ENCODE data around the gene TMEM132C. TPM values are rescaled to one million over a fixed set of nuclear protein-coding genes. Genes with fewer than 3 reads are reported as not detected.

Gene TMEM132C
- total and polyA plus RNA-seq, 2 donors (not counting 1 experiment from before 2014, with no cell fraction given), result not detected

GRCh38 chr12:128415036-128415560 lies 148.1 kb downstream of the TMEM132C start:
- DNase-seq (no peak), ATAC-seq (ENCODE audit: low read depth) (no peak)
- intact Hi-C loops (cut with micrococcal nuclease), result no loop called here
- no peaks in the 10 kb centered on the region for H4K20me1 ChIP-seq (ENCODE audit: control insufficient read depth, insufficient read depth, low read length, poor library complexity, severe bottlenecking)
- H3K4me2 ChIP-seq (replicated peaks; ENCODE audit: low read depth, low read length, poor library complexity, severe bottlenecking), result no peak overlapping the region
- H3K27ac ChIP-seq (ENCODE audit: low read length in 2 of 2), result no peak overlapping the region
- Mint-ChIP-seq H3K27me3 (no peaks in the 10 kb centered on the region), H3K9me3 (ENCODE audit: insufficient read depth) (peaks cover 5% of the 10 kb centered on the region), H3K4me3 (no peak overlapping the region), H3K27ac (no peak overlapping the region), H3K4me1 (no peaks in the 10 kb centered on the region)
- no peaks in the 10 kb centered on the region for H3K27me3 ChIP-seq (replicated peaks in 1 of 4; ENCODE audit: control extremely low read depth in 1 of 4, control insufficient read depth in 3 of 4, insufficient read depth in 4 of 4, low read length in 3 of 4)
- ChIA-PET CTCF (no interaction called here), POLR2A (no interaction called here)
- no peak for TF ChIP-seq EZH2 (IDR thresholded peaks at IDR 0.05; ENCODE audit: borderline replicate concordance, insufficient read depth, low read depth, low read length, poor library complexity, severe bottlenecking)
- no peak for TF ChIP-seq CTCF (IDR thresholded peaks at IDR 0.05)
- no peak overlapping the region for H3K4me3 ChIP-seq (ENCODE audit: control extremely low read depth in 1 of 5, extremely low read depth in 1 of 5, insufficient read depth in 1 of 5, low read depth in 2 of 5, low read length in 4 of 5)
- peaks cover 0 to 8% (median 0%) of the 10 kb centered on the region in 3 donors for H3K9me3 ChIP-seq (ENCODE audit: control extremely low read depth in 1 of 3, control insufficient read depth in 2 of 3, insufficient read depth in 1 of 3, low read length in 2 of 3)
- no peaks in the 10 kb centered on the region for H3K36me3 ChIP-seq (replicated peaks in 1 of 2; ENCODE audit: control extremely low read depth in 1 of 2, control insufficient read depth in 1 of 2, extremely low read depth in 1 of 2, insufficient read depth in 2 of 2, low read length in 1 of 2)
- H3K4me1 ChIP-seq (ENCODE audit: control insufficient read depth in 2 of 2, insufficient read depth in 2 of 2, low read length in 2 of 2), result no peaks in the 10 kb centered on the region
- 89% methylated on average over 27 of the region's 27 CpGs for WGBS (ENCODE audit: insufficient coverage)
- no peak overlapping the region for H3K9ac ChIP-seq (ENCODE audit: low read length)
- H3K79me2 ChIP-seq (ENCODE audit: control insufficient read depth, insufficient read depth, low read length), result no peaks in the 10 kb centered on the region
- no peak overlapping the region for H2AFZ ChIP-seq (ENCODE audit: insufficient read depth, low read depth, low read length, poor library complexity, severe bottlenecking)

GRCh38 chr12:128418944-128419343 lies 152.0 kb downstream of the TMEM132C start:
- H3K4me3 ChIP-seq (ENCODE audit: control extremely low read depth in 1 of 5, extremely low read depth in 1 of 5, insufficient read depth in 1 of 5, low read depth in 2 of 5, low read length in 4 of 5), result no peak overlapping the region
- 53% methylated on average over 3 of the region's 5 CpGs for WGBS (ENCODE audit: insufficient coverage)
- no peaks in the 10 kb centered on the region for H3K4me1 ChIP-seq (ENCODE audit: control insufficient read depth in 2 of 2, insufficient read depth in 2 of 2, low read length in 2 of 2)
- no peaks in the 10 kb centered on the region for H3K79me2 ChIP-seq (ENCODE audit: control insufficient read depth, insufficient read depth, low read length)
- H3K4me2 ChIP-seq (replicated peaks; ENCODE audit: low read depth, low read length, poor library complexity, severe bottlenecking), result no peak overlapping the region
- no peaks in the 10 kb centered on the region for H3K27me3 ChIP-seq (replicated peaks in 1 of 4; ENCODE audit: control extremely low read depth in 1 of 4, control insufficient read depth in 3 of 4, insufficient read depth in 4 of 4, low read length in 3 of 4)
- POLR2A ChIA-PET, result no interaction called here
- H3K27ac Mint-ChIP-seq, result no peak overlapping the region
- H3K27ac ChIP-seq (ENCODE audit: low read length in 2 of 2), result no peak overlapping the region
- no peaks in the 10 kb centered on the region for H3K4me1 Mint-ChIP-seq
- no peaks in the 10 kb centered on the region for H4K20me1 ChIP-seq (ENCODE audit: control insufficient read depth, insufficient read depth, low read length, poor library complexity, severe bottlenecking)
- H3K9ac ChIP-seq (ENCODE audit: low read length), result no peak overlapping the region
- CTCF ChIA-PET, result no interaction called here
- TF ChIP-seq EZH2 (IDR thresholded peaks at IDR 0.05; ENCODE audit: borderline replicate concordance, insufficient read depth, low read depth, low read length, poor library complexity, severe bottlenecking) (no peak), CTCF (IDR thresholded peaks at IDR 0.05) (no peak)
- peaks cover 3% of the 10 kb centered on the region for H3K9me3 Mint-ChIP-seq (ENCODE audit: insufficient read depth)
- intact Hi-C loops (cut with micrococcal nuclease), result no loop called here
- no peaks in the 10 kb centered on the region for H3K27me3 Mint-ChIP-seq
- no peaks in the 10 kb centered on the region for H3K36me3 ChIP-seq (replicated peaks in 1 of 2; ENCODE audit: control extremely low read depth in 1 of 2, control insufficient read depth in 1 of 2, extremely low read depth in 1 of 2, insufficient read depth in 2 of 2, low read length in 1 of 2)
- no peak overlapping the region for H3K4me3 Mint-ChIP-seq
- H3K9me3 ChIP-seq (ENCODE audit: control extremely low read depth in 1 of 3, control insufficient read depth in 2 of 3, insufficient read depth in 1 of 3, low read length in 2 of 3), result peaks cover 0 to 8% (median 0%) of the 10 kb centered on the region in 3 donors
- H2AFZ ChIP-seq (ENCODE audit: insufficient read depth, low read depth, low read length, poor library complexity, severe bottlenecking), result no peak overlapping the region
- ATAC-seq (ENCODE audit: low read depth), result no peak
- no peak for DNase-seq

All from B cell (primary cell).